ENCODE results near the gene UQCR10.

DNA sequence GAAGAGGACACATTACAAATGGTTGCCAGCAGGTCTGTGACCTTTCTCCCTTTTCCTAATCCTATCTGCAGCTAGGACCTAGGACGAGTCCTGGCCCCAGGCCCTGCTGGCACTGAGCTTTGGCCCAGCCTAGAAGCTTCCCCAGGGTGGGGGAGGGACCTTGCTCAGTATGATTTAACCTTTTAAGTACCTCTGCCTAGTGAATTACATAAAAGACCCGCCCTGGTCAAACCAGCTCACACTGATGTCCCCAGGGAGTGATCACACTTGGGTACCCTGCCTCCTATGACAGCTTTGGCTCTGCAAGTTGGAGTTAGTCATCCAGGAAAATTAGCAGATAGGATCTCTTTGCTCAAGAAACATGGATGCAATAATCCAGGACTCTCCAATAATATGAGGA, 49.0 kb downstream of the UQCR10 start:
- no peak for TF ChIP-seq POLR2A (IDR thresholded peaks at IDR 0.05; ENCODE audit: low read depth, low read length)
- no peak for TF ChIP-seq TAF1 (IDR thresholded peaks at IDR 0.05; ENCODE audit: borderline replicate concordance, low read depth, low read length)
- TF ChIP-seq POLR2AphosphoS5 (IDR thresholded peaks at IDR 0.05; ENCODE audit: low read depth, low read length), result no peak
